Left ventricle myocardium inferior (tissue), 1 donor: Measurements from ENCODE around the gene GNG7. TPM values are rescaled to one million over a fixed set of nuclear protein-coding genes. Genes with fewer than 3 reads are reported as not detected.
"Not testable (repeated sequence)": the region's sequence is repeated elsewhere in the genome, so short reads cannot be mapped to it uniquely, and the experiment has no call there.

ENCODE experiments used
- DNase-seq: peaks from one replicate; pipeline ENCODE4 v3.0.0-alpha.2; 2020
- H3K27ac ChIP-seq: fragments of 200-600 bp; replicated peaks from 2 replicates; pipeline ENCODE4 v1.8.0; 2021
- H3K27me3 ChIP-seq: fragments of 200-600 bp; 2 replicates; pipeline ENCODE4 v1.8.0; 2021; ENCODE audit warnings: low read depth
- H3K36me3 ChIP-seq: fragments of 200-600 bp; 2 replicates; pipeline ENCODE4 v1.8.0; 2021
- H3K4me1 ChIP-seq: fragments of 200-600 bp; 2 replicates; pipeline ENCODE4 v1.8.0; 2021
- H3K4me3 ChIP-seq: fragments of 200-600 bp; 2 replicates; pipeline ENCODE4 v1.8.0; 2021; ENCODE audit warnings: mild to moderate bottlenecking, moderate library complexity
- H3K9me3 ChIP-seq: fragments of 200-600 bp; replicated peaks from 2 replicates; pipeline ENCODE4 v1.8.0; 2021
- CTCF ChIP-seq: fragments of 200-600 bp; IDR thresholded peaks from 2 replicates; pipeline ENCODE4 v1.8.0; 2021; ENCODE audit warnings: antibody characterized with exemption, mild to moderate bottlenecking, borderline replicate concordance
- intact Hi-C: fragments of 100-400 bp; cut with micrococcal nuclease; formaldehyde crosslinking; loops from one replicate; pipeline ENCODE4 v1.11.0; 2022
- total RNA-seq: library from RNA; stranded (reverse); fragmentation: NEBNext Ultra II Directional; extraction: Animal tissue kit (Norgen Biotek cat#: 25700); gene quantifications from one replicate; pipeline ENCODE4 v1.2.1, GENCODE V29; 2021
- donor health status: DM: no; HTN: yes; CAD: no; lungs with severe emphysema.

Gene GNG7
- total RNA-seq, 1 donor from 2014 or later, result 46.6 TPM

- Histone ChIP-seq H3K27ac (no peak overlapping the region), H3K27me3 (no peaks in the 10 kb centered on the region), H3K9me3 (peaks cover 10% of the 10 kb centered on the region), H3K4me3 (no peak overlapping the region), H3K36me3 (no peaks in the 10 kb centered on the region), H3K4me1 (peaks cover 11% of the 10 kb centered on the region)
- intact Hi-C loops, result no loop called here
- no peak for TF ChIP-seq CTCF
- DNase-seq, result no peak
Measured at GRCh38 chr19:2533686-2534422, 168.6 kb downstream of the GNG7 start.

DNA sequence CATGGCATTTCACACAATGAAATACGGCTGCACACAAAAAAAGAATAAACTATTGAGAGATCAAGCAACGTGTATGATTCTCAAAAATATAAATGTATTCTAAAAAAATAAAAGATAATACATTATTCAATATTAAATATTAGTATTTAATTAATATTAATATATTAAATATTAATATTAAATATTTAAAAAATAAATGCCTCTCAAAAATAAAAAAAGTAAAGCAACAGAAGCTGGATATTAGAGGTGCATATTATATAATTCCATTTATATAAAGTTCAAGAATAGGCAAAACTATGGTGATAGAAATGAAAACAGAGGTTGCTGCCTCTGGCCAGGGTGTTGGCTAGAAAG, 169.4 kb downstream of the GNG7 start:
- intact Hi-C loops, result no loop called here
- H3K9me3 ChIP-seq, result peaks cover 10% of the 10 kb centered on the region
- peaks cover 11% of the 10 kb centered on the region for H3K4me1 ChIP-seq
- no peaks in the 10 kb centered on the region for H3K27me3 ChIP-seq
- H3K27ac ChIP-seq, result no peak overlapping the region
- H3K4me3 ChIP-seq, result no peak overlapping the region
- no peak for DNase-seq
- no peaks in the 10 kb centered on the region for H3K36me3 ChIP-seq
- TF ChIP-seq CTCF, result no peak

- intact Hi-C loops, result no loop called here
- H3K27me3 ChIP-seq, result no peaks in the 10 kb centered on the region
- H3K36me3 ChIP-seq, result no peaks in the 10 kb centered on the region
- no peak overlapping the region for H3K4me3 ChIP-seq
- no peak overlapping the region for H3K27ac ChIP-seq
- peaks cover 10% of the 10 kb centered on the region for H3K9me3 ChIP-seq
- no peak for TF ChIP-seq CTCF
- no peak for DNase-seq
- H3K4me1 ChIP-seq, result peaks cover 11% of the 10 kb centered on the region
Measured at GRCh38 chr19:2532252-2533071, 170.0 kb downstream of the GNG7 start.

DNA sequence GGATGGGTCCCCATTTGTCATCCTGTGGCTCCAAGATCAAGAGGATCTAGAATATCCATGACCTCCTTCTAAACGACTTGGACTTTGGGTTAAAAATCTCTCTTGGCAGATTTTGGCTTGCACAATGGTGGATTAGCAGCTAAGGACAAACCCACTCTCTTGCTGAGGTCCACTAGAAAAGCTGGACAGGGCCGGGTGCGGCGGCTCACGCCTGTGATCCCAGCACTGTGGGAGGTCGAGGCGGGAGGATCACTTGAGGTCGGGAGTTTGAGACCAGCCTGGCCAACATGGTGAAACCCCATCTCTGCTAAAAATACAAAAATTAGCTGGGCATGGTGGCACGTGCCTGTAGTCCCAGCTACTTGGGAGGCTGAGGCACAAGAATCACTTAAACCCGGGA, 172.6 kb downstream of the GNG7 start:
- not testable (repeated sequence) for DNase-seq, H3K27me3 ChIP-seq

DNA sequence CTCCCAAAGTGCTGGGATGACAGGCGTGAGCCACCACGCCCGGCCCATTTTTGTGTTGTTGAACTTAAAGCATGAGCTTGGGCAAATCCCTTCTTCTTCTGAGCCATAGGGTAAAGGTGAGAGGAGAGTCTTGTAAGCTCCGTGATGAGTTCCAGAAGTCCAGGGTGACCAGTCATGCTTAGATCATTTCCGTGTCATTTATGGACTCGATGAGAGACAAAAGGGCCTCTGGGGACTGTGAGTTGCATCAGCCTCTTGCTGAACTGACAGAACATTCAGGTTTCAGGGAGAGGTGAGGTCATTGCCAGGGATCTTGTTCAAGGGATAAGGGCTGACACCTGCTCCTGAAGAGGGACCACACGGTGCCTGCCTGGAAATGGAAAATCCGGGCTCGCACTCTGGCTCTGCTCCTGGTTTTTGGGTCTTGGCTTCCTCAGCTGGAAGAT, 173.0 kb downstream of the GNG7 start:
- no peak for DNase-seq
- intact Hi-C loops, result no loop called here
- Histone ChIP-seq H3K36me3 (no peaks in the 10 kb centered on the region), H3K4me1 (peaks cover 22% of the 10 kb centered on the region), H3K27ac (no peak overlapping the region), H3K4me3 (no peak overlapping the region), H3K9me3 (peaks cover 8% of the 10 kb centered on the region), H3K27me3 (no peaks in the 10 kb centered on the region)
- no peak for TF ChIP-seq CTCF

More for the DNA sequence above, 172.6 kb downstream of the GNG7 start:
- H3K9me3 ChIP-seq, H3K36me3 ChIP-seq, H3K4me3 ChIP-seq, H3K27ac ChIP-seq, intact Hi-C loops: not testable (repeated sequence)
- H3K4me1 ChIP-seq, result peaks cover 17% of the 10 kb centered on the region

DNA sequence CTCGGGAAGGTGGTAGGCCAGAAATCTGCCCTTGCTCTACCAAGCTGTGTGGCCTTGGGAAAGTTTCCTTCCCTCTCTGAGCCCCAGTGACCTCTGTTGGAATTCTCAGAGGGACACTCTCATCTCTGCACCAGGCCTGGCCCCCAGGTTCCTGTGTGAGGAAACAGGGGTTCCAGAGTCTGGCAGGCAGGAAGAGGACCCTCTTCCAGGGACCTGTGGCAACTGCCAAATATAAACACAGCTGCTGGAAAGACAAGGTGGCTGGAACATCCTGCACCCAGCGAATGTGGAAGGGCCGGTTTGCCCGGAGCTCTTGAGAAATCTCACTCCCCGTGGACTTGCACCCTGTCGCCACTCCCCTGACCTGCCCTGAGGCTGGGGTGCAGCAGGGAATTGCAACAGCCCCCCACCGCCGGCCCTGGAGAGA, 173.8 kb downstream of the GNG7 start:
- intact Hi-C loops, result no loop called here
- DNase-seq, result no peak
- TF ChIP-seq CTCF, result no peak

More for the DNA sequence above, 173.8 kb downstream of the GNG7 start:
- no peak overlapping the region for H3K4me3 ChIP-seq
- H3K4me1 ChIP-seq, result peaks cover 23% of the 10 kb centered on the region
- H3K27me3 ChIP-seq, result no peaks in the 10 kb centered on the region
- peaks cover 4% of the 10 kb centered on the region for H3K9me3 ChIP-seq
- H3K27ac ChIP-seq, result no peak overlapping the region
- no peaks in the 10 kb centered on the region for H3K36me3 ChIP-seq
